Stimulated activated naive CD8-positive, alpha-beta T cell treated with anti-CD3 and anti-CD28 coated beads, Interleukin-15, amount 100 ng/mL, for 72 hours (primary cell): Measurements from ENCODE around the gene EXPH5.

Experiments used
- ATAC-seq: fragments of 150-1000 bp; cut with Tn5 transposase; 2 replicates; pipeline ENCODE4 v1.10.0; 2021; ENCODE audit warnings: mild to moderate bottlenecking, moderate library complexity
- DNase-seq, 2 donors: peaks; one replicate each; pipeline ENCODE4 v3.0.0; 2021 to 2022
- H3K27ac Mint-ChIP-seq, 2 donors: one replicate each; pipeline ENCODE4 v1.8.0; 2022; ENCODE audit warnings: mild to moderate bottlenecking in 2 of 2, mixed read lengths in 2 of 2, moderate library complexity in 2 of 2
- H3K27me3 Mint-ChIP-seq: one replicate; pipeline ENCODE4 v1.8.0; 2022; ENCODE audit warnings: mixed read lengths
- H3K4me1 Mint-ChIP-seq: one replicate; pipeline ENCODE4 v1.8.0; 2022; ENCODE audit warnings: mild to moderate bottlenecking, mixed read lengths
- H3K4me3 Mint-ChIP-seq, 2 donors: one replicate each; pipeline ENCODE4 v1.8.0; 2022; ENCODE audit warnings: mild to moderate bottlenecking in 2 of 2, mixed read lengths in 2 of 2, moderate library complexity in 1 of 2
- H3K9me3 Mint-ChIP-seq, 2 donors: one replicate each; pipeline ENCODE4 v1.8.0; 2022; ENCODE audit warnings: mixed read lengths in 2 of 2

The EXPH5 gene

GRCh38 chr11:108522318-108522717 lies 71.2 kb downstream of the EXPH5 start:
- Mint-ChIP-seq H3K27me3 (no peaks in the 10 kb centered on the region), H3K9me3 (no peaks in the 10 kb centered on the region), H3K4me1 (no peaks in the 10 kb centered on the region), H3K4me3 (no peak overlapping the region), H3K27ac (no peak overlapping the region)
- ATAC-seq, result no peak
- DNase-seq, result no peak

- no peak for ATAC-seq
- Mint-ChIP-seq H3K9me3 (no peaks in the 10 kb centered on the region), H3K4me1 (no peaks in the 10 kb centered on the region), H3K4me3 (no peak overlapping the region), H3K27me3 (no peaks in the 10 kb centered on the region), H3K27ac (no peak overlapping the region)
- no peak for DNase-seq
Observed at GRCh38 chr11:108518581-108518980, 75.0 kb downstream of the EXPH5 start.

- H3K4me1 Mint-ChIP-seq, result no peaks in the 10 kb centered on the region
Observed at GRCh38 chr11:108516125-108516524, 77.4 kb downstream of the EXPH5 start.

GRCh38 chr11:108512708-108513107 lies 80.9 kb downstream of the EXPH5 start:
- H3K27ac Mint-ChIP-seq, result no peak overlapping the region
- H3K4me3 Mint-ChIP-seq, result no peak overlapping the region
- DNase-seq (no peak), ATAC-seq (peak; percentile 54)
- no peaks in the 10 kb centered on the region for H3K27me3 Mint-ChIP-seq
- no peaks in the 10 kb centered on the region for H3K9me3 Mint-ChIP-seq
- no peaks in the 10 kb centered on the region for H3K4me1 Mint-ChIP-seq

More at GRCh38 chr11:108516125-108516524, 77.4 kb downstream of the EXPH5 start:
- DNase-seq (no peak), ATAC-seq (no peak)
- no peaks in the 10 kb centered on the region for H3K9me3 Mint-ChIP-seq
- H3K27ac Mint-ChIP-seq, result no peak overlapping the region
- H3K4me3 Mint-ChIP-seq, result no peak overlapping the region
- no peaks in the 10 kb centered on the region for H3K27me3 Mint-ChIP-seq

- ATAC-seq, result no peak
- Mint-ChIP-seq H3K27me3 (no peaks in the 10 kb centered on the region), H3K27ac (no peak overlapping the region), H3K4me1 (no peaks in the 10 kb centered on the region), H3K9me3 (no peaks in the 10 kb centered on the region), H3K4me3 (no peak overlapping the region)
- DNase-seq, result no peak
Observed at GRCh38 chr11:108511851-108512474, 81.6 kb downstream of the EXPH5 start.

- Mint-ChIP-seq H3K4me3 (no peak overlapping the region), H3K27me3 (no peaks in the 10 kb centered on the region), H3K27ac (no peak overlapping the region), H3K4me1 (no peaks in the 10 kb centered on the region), H3K9me3 (no peaks in the 10 kb centered on the region)
- DNase-seq (no peak), ATAC-seq (no peak)
Observed at GRCh38 chr11:108508653-108509593, 84.6 kb downstream of the EXPH5 start.

- Mint-ChIP-seq H3K9me3 (no peaks in the 10 kb centered on the region), H3K27ac (no peak overlapping the region), H3K4me3 (no peak overlapping the region), H3K4me1 (peaks cover 23% of the 10 kb centered on the region), H3K27me3 (no peaks in the 10 kb centered on the region)
- DNase-seq (no peak), ATAC-seq (no peak)
Observed at GRCh38 chr11:108501396-108501795, 92.2 kb downstream of the EXPH5 start.

GRCh38 chr11:108500721-108501120 lies 92.8 kb downstream of the EXPH5 start:
- H3K9me3 Mint-ChIP-seq, result no peaks in the 10 kb centered on the region
- ATAC-seq (no peak), DNase-seq (no peak)
- H3K27ac Mint-ChIP-seq, result no peak overlapping the region
- no peaks in the 10 kb centered on the region for H3K27me3 Mint-ChIP-seq
- no peak overlapping the region for H3K4me3 Mint-ChIP-seq
- H3K4me1 Mint-ChIP-seq, result peaks cover 26% of the 10 kb centered on the region

- Mint-ChIP-seq H3K27ac (no peak overlapping the region), H3K4me3 (no peak overlapping the region), H3K27me3 (no peaks in the 10 kb centered on the region), H3K9me3 (no peaks in the 10 kb centered on the region), H3K4me1 (peaks cover 29% of the 10 kb centered on the region)
- DNase-seq (no peak), ATAC-seq (no peak)
Observed at GRCh38 chr11:108500169-108500568, 93.4 kb downstream of the EXPH5 start.

- Mint-ChIP-seq H3K27me3 (no peaks in the 10 kb centered on the region), H3K4me3 (peak overlapping the region; percentile 93 to 97), H3K27ac (peak overlapping the region; percentile 96 to 100), H3K9me3 (no peaks in the 10 kb centered on the region), H3K4me1 (peaks cover 35% of the 10 kb centered on the region)
- DNase-seq (no peak), ATAC-seq (peak; percentile 16)
Observed at GRCh38 chr11:108498816-108499408, 94.7 kb downstream of the EXPH5 start.

- Mint-ChIP-seq H3K4me1 (peaks cover 35% of the 10 kb centered on the region), H3K27ac (peak within 1 kb of the TSS; percentile 98 to 100), H3K4me3 (peak within 1 kb of the TSS; percentile 96 to 97), H3K27me3 (no peaks in the 10 kb centered on the region), H3K9me3 (no peaks in the 10 kb centered on the region)
- ATAC-seq (peak; percentile 79), DNase-seq (peak; percentile 56 to 62)
Observed at GRCh38 chr11:108498046-108498815, 95.3 kb downstream of the EXPH5 start, which contains the start of gene POGLUT3. TSS of gene POGLUT3 (minus strand) at chr11:108498384. CDS start at chr11:108498366, 18 bp downstream.

- peak in 1 of 2 donors; percentile 78 for DNase-seq
- peaks cover 35% of the 10 kb centered on the region for H3K4me1 Mint-ChIP-seq
- H3K27me3 Mint-ChIP-seq, result no peaks in the 10 kb centered on the region
- H3K27ac Mint-ChIP-seq, result peak overlapping the region; percentile 97 to 98
- ATAC-seq, result peak; percentile 84
- H3K4me3 Mint-ChIP-seq, result peak overlapping the region; percentile 83 to 96
- no peaks in the 10 kb centered on the region for H3K9me3 Mint-ChIP-seq
Observed at GRCh38 chr11:108497317-108498045, 96.1 kb downstream of the EXPH5 start.

- H3K27ac Mint-ChIP-seq, result peak overlapping the region in 1 of 2 donors; percentile 97
- ATAC-seq, result no peak
- no peak for DNase-seq
- H3K27me3 Mint-ChIP-seq, result no peaks in the 10 kb centered on the region
- peaks cover 35% of the 10 kb centered on the region for H3K4me1 Mint-ChIP-seq
- H3K9me3 Mint-ChIP-seq, result no peaks in the 10 kb centered on the region
- H3K4me3 Mint-ChIP-seq, result peak overlapping the region; percentile 83 to 96
Observed at GRCh38 chr11:108496643-108497256, 96.8 kb downstream of the EXPH5 start.

GRCh38 chr11:108495326-108495725 lies 98.2 kb downstream of the EXPH5 start:
- Mint-ChIP-seq H3K4me1 (peaks cover 35% of the 10 kb centered on the region), H3K9me3 (no peaks in the 10 kb centered on the region), H3K27ac (no peak overlapping the region), H3K27me3 (no peaks in the 10 kb centered on the region), H3K4me3 (no peak overlapping the region)
- ATAC-seq (no peak), DNase-seq (no peak)
